Activated gamma-delta T cell treated with Interleukin-2 at 50 U/mL for 16 hours (primary cell): ENCODE results near the gene CERS1.

Experiments used
- DNase-seq: peaks from one replicate; pipeline ENCODE4 v3.0.0-alpha.2; 2020

Gene CERS1

GRCh38 chr19:18855647-18856384, 40.1 kb downstream of the CERS1 start:
- no peak for DNase-seq

DNA sequence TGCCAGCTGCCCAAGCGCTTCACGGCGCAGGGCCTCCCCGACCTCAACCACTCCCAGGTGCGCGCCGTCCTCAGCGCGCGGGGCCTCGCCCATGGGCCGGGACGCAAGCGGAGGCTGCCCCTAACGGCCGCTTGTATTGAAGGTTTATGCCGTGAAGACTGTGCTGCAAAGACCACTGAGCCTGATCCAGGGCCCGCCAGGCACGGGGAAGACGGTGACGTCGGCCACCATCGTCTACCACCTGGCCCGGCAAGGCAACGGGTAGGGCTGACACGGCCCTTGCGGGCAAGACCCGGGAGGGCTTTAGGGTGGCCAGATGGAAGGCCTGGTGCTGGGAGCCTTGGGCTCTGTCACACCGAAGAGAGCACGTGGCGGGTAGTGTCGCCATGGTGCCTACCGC, 41.0 kb downstream of the CERS1 start:
- no peak for DNase-seq

- no peak for DNase-seq
Measured at GRCh38 chr19:18853755-18854427, 42.1 kb downstream of the CERS1 start.

- DNase-seq = no peak
Measured at GRCh38 chr19:18852648-18853047, 43.3 kb downstream of the CERS1 start.

DNA sequence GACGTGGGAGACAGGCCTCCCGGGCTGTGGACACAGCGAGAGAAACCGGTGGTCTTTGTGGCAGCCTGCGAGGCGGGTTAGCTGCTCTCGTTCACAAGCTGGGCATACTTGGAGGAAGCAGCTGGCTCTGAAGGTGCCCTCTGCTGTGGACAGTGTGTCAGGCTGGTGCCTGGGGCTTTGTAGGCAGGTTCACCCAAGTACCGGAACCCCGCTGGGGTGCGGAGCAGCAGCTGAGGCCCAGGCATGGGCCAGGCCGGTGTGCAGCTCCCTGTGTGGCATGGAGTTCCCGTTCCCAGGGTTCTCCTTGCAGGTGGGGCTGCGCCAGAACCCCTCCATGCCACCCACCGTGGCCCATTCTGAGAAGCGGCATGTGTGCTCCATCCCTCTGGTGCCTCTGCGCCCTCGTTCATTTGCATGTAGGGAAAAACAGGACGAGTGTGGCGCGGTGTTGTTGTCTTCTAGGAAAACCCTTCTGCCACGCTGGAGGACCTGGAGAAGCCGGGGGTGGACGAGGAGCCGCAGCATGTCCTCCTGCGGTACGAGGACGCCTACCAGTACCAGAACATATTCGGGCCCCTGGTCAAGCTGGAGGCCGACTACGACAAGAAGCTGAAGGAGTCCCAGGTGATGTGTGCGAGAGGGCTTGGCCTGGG, 44.2 kb downstream of the CERS1 start:
- no peak for DNase-seq

DNA sequence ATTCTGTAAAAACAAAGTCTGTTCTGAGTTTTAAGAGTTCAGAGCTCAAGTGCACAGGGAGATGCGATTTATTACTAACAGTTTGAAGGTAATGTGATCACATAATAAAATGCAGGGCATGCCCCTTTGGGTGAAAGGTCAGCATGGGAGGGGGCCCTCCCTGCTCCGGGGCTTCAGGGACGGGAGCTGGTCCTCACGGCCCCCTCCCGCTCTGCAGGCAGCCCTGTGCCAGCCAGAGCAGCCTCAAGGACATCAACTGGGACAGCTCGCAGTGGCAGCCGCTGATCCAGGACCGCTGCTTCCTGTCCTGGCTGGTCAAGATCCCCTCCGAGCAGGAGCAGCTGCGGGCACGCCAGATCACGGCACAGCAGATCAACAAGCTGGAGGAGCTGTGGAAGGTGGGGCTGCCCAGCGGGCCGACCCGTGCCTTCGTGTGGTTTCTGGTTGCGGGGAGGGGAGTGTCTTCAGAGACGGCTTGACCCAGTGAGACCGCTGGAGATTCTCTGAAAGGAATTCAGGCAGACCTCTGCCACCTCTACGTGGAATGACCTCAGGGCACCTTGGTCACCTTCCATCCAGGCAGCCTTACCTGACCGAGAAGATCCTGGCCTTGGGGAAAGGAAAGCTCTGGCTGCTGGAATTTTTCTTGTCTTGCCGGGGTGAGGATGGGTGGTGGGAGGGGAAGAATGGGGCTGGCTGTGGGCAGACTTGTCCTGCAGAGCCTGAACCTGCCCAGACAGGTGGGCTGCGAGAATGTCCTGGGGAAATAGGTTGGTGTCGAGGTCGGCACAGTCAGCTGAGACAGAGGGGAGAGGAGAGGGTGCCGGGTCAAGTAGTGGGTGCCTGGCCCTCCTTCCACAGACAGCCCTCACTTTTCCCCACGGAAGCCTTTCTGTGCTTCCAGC, 45.2 kb downstream of the CERS1 start:
- no peak for DNase-seq

DNA sequence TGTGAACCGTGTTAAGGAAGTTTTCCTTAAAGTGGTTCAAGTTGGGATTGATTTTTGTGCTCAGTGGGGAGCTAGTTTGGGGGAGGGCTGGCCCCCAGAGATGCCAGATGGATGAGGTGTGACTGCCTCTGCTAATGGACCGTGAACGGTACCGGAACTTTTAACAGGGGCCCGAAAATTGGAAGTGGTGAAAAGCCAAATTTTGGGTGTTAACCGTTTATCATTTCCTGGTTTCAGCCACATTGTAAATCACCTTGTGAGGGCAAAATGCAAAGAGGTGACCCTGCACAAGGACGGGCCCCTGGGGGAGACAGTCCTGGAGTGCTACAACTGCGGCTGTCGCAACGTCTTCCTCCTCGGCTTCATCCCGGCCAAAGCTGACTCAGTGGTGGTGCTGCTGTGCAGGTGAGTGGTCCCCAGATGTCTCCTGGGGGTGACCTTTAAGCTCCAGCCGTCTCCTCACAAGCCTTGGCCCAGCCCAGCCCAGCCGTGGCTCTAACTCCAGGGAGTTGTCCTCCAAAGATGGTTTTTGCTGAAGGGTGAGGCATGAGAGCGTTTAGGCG, 46.0 kb downstream of the CERS1 start:
- no peak for DNase-seq

DNA sequence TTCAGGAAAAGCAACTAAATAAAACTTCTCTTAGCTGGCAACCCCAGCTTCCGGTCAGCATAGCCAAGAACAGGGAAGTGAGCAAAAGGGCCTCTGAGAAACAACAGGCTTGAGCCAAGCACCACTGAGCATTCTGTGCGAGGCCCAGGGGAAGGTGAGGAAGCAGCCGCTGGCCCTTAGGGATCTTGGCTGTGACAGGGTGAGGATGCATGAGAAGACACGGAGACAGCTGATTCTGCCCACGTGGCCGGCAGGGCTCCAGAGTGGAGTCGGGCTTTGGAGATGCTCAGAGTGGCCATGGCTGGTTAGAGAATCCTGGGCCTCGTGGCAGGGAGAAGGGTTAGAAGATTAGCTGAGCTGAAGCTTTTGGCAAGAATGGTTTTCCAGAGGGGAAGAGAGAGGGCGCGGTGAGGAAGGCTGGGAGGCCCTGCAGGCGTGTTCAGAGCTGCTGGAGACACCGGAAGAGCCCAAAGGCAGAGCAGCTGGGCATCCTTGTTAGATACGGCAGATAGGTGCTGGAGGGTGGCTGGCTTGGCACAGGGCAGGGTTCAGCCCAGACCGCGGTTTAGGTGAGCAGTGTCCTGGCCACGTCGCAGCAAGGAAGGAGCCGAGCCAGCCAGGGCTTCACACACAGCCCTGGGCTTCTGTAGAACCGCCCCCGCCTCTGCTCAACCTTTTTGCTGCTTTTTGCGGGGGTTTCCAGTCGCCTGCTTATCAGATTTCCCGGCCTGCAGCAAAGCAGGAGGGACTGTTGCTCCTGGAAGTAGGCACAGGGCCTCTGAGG, 46.9 kb downstream of the CERS1 start:
- DNase-seq = no peak

GRCh38 chr19:18847549-18848463, 48.2 kb downstream of the CERS1 start:
- DNase-seq = no peak

- DNase-seq = peak; percentile 62
Measured at GRCh38 chr19:18846862-18847548, 49.0 kb downstream of the CERS1 start.

- DNase-seq = no peak
Measured at GRCh38 chr19:18845961-18846360, 50.0 kb downstream of the CERS1 start.

DNA sequence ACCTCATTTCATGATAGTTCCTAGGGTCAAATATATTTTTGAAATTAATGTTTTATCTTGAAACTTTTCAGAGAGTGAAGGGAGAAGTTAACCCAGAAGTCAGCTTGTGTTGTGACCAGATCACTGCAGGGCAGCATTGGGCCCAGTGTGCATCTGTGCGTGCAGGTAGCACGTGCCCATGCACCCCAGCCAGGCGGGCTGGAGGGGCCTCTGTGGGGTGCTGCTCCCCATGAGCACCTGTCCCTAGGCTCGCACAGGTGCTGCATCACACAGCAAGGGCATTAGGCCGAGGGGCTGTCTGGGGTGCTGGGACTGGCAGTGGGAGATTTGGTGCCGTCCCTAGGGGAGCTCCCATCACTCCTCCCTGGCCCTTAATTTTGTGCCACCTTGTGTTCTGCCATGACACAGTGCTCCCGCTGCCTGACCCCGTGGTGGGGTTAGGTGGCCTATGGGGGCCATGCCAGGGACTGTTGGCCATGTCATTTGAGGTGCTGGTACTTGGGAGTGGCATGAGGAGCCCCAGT, 51.1 kb downstream of the CERS1 start:
- no peak for DNase-seq

DNA sequence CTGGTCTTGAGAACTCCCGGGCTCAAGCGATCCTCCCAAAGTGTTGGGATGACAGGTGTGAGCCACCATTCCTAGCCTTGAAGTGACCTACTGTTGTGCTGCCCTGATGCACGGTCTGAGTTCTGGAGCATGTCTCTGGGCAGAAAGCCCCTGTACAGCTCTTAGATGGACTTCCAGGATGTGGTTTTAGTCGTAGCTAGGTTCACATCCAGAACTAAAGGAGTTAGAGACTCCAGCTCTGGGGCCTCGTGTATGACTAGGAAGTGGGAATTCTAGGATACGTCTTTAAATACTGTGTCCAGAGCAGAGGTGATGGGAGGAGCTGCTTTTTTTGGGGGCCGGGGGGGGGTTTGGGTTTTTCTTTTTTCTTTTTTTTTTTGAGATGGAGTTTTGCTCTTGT, 52.0 kb downstream of the CERS1 start:
- DNase-seq = no peak

DNA sequence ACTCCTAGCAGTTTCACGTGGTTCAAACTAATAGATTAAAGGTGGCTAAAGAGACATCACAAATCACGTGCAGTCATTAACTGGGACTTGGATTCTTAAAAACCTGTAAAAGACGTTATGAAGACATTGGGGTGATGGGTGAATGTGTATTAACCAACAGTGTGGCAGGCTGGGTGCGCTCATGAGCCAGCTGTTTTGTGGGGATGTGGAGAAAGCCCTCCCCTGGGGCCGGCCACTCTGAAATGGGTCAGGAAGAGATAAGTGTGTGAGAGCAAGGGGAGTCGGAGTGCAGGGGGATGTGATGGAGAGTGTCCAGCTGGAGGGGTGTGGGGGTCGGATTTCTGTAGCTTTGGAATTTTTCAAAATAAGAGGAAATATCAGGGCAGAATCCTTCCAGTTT, 53.8 kb downstream of the CERS1 start:
- DNase-seq = no peak

DNA sequence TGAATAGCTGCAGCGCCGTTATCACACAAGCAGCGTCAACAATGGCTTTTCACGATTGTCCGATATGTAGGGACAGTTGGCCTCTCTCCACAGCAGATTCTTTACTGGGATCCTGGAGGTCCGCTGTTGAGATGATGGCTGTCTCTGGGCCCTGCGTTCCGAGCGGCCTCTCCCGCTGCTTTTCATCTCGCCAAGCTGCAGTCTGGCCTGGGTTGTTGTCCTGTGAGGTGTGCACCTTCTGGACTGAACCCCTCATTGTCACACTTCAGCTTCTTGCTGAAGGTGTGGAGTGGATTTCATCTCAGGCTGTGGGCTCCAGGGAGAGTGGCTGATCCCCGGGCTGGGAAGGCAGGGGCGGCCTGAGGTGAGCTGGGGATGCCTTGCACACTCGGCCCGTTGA, 54.6 kb downstream of the CERS1 start:
- DNase-seq = no peak

- no peak for DNase-seq
Measured at GRCh38 chr19:18840288-18841267, 55.4 kb downstream of the CERS1 start.

- DNase-seq = no peak
Measured at GRCh38 chr19:18839465-18840287, 56.3 kb downstream of the CERS1 start.

DNA sequence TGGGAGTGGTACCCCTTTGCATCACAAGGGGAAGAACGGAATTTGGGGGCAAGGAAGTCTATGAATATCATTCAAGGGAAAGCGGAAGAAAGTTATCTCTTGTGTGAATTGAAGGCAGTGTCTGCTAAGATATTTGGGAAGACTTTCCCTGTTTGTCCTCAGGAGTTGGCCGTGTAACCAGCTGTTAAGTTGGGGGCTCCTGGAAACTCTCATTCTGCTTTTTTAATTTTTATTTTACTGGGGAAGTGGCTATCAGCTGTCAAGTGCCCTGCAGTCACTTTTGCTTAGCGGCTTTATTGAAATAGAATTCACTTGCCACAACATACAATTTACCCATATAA, 61.3 kb downstream of the CERS1 start:
- DNase-seq = no peak
